Endothelial cell of umbilical vein (primary cell): ENCODE measurements around the gene GDPGP1. TPM values are rescaled to one million over a fixed set of nuclear protein-coding genes. Genes with fewer than 3 reads are reported as not detected.

Experiments used
- BruUV-seq: library from RNA; stranded (reverse); fragments of 400-500 nt; replicated peaks from 2 replicates; lab custom pipeline; 2021; lab: Mats Ljungman, UMichigan
- CTCF ChIA-PET: fragments of 300-600, 350-600 bp; sonication (Branson Sonifier 250); formaldehyde crosslinking; loops from one replicate; lab custom pipeline; 2021; ENCODE audit warnings: antibody characterized with exemption, inconsistent platforms; lab: Charles Lee
- POLR2A ChIA-PET: fragments of 300-600, 350-600 bp; sonication (Branson Sonifier 250); formaldehyde crosslinking; loops from one replicate; lab custom pipeline; 2021; ENCODE audit warnings: antibody characterized with exemption, inconsistent platforms; lab: Charles Lee
- DNase-seq: peaks from one replicate; pipeline ENCODE4 v3.0.0-alpha.2; 2011; ENCODE audit warnings: low read depth, low spot score
- FAIRE-seq: peaks from 2 replicates; lab custom pipeline; 2011; peaks lifted over from hg19 to GRCh38; lab: Jason Lieb, UNC
- H2AFZ ChIP-seq: 2 replicates; pipeline ENCODE4 v1.6.0; 2012; ENCODE audit warnings: low read depth, low read length, control low read depth, inconsistent platforms
- H3K27ac ChIP-seq: 2 replicates; pipeline ENCODE4 v1.5.1; 2011; ENCODE audit warnings: low read depth, mild to moderate bottlenecking, control low read depth, low read length, moderate library complexity; ENCODE audit not compliant: insufficient read depth
- H3K27me3 ChIP-seq, 2 experiments: 2 replicates each; pipeline versions ENCODE4 v1.6.0 to v1.6.1; 2011; ENCODE audit warnings: low read length in 2 of 2, mixed read lengths in 1 of 2; ENCODE audit not compliant: control insufficient read depth in 2 of 2, insufficient read depth in 2 of 2
- H3K36me3 ChIP-seq, 2 experiments: 2 replicates in 1 of 2; 3 replicates in 1 of 2; pipeline ENCODE4 v1.5.1; 2011; ENCODE audit warnings: low read length in 2 of 2, mild to moderate bottlenecking in 1 of 2, moderate library complexity in 1 of 2; ENCODE audit not compliant: control insufficient read depth in 2 of 2, insufficient read depth in 2 of 2; ENCODE audit errors: extremely low read depth in 1 of 2
- H3K4me1 ChIP-seq: 3 replicates; pipeline ENCODE4 v1.5.1; 2011; ENCODE audit warnings: mild to moderate bottlenecking, low read length; ENCODE audit not compliant: control insufficient read depth, insufficient read depth; ENCODE audit errors: extremely low read depth
- H3K4me2 ChIP-seq: 2 replicates; pipeline ENCODE4 v1.6.1; 2011; ENCODE audit warnings: low read length, control low read depth, mixed read lengths; ENCODE audit not compliant: insufficient read depth
- H3K4me3 ChIP-seq, 3 experiments: fragments of 200-600 bp in 1 of 3; sonication (generic), shearing (Covaris generic) in 1 of 3; replicated peaks in 1 of 3; 2 replicates each; pipeline ENCODE4 v1.5.1; 2011 to 2016; ENCODE audit warnings: control low read depth in 3 of 3, low read length in 3 of 3, mild to moderate bottlenecking in 2 of 3, inconsistent platforms in 1 of 3, low read depth in 1 of 3, moderate library complexity in 1 of 3; ENCODE audit not compliant: insufficient read depth in 1 of 3
- H3K79me2 ChIP-seq: 2 replicates; pipeline ENCODE4 v1.6.0; 2012; ENCODE audit warnings: low read length, inconsistent platforms; ENCODE audit not compliant: control insufficient read depth, insufficient read depth
- H3K9ac ChIP-seq: replicated peaks from 2 replicates; pipeline ENCODE3; 2011; ENCODE audit warnings: low read length, control low read depth; ENCODE audit not compliant: insufficient read depth; ENCODE audit errors: extremely low read depth
- H3K9me1 ChIP-seq: replicated peaks from 3 replicates; pipeline ENCODE4 v1.6.0; 2011; ENCODE audit warnings: mild to moderate bottlenecking, low read length; ENCODE audit not compliant: control insufficient read depth, insufficient read depth; ENCODE audit errors: extremely low read depth
- H3K9me3 ChIP-seq: replicated peaks from 2 replicates; pipeline ENCODE4 v1.5.1; 2012; ENCODE audit warnings: low read length, inconsistent platforms; ENCODE audit not compliant: control insufficient read depth, insufficient read depth
- H4K20me1 ChIP-seq: replicated peaks from 2 replicates; pipeline ENCODE3; 2011; ENCODE audit warnings: mild to moderate bottlenecking, low read length; ENCODE audit not compliant: control insufficient read depth, insufficient read depth; ENCODE audit errors: extremely low read depth
- EZH2 ChIP-seq: IDR thresholded peaks from 2 replicates; pipeline ENCODE4 v1.6.1; 2012; ENCODE audit warnings: borderline replicate concordance, low read depth, mild to moderate bottlenecking, moderate library complexity, low read length, inconsistent platforms; ENCODE audit not compliant: severe bottlenecking
- FOS ChIP-seq: IDR thresholded peaks from 2 replicates; pipeline ENCODE4 v1.6.1; 2011; ENCODE audit warnings: mild to moderate bottlenecking, low read length, moderate library complexity, borderline replicate concordance; ENCODE audit not compliant: insufficient read depth
- GATA2 ChIP-seq: IDR thresholded peaks from 2 replicates; pipeline ENCODE4 v1.7.0; 2011; ENCODE audit warnings: low read depth, mild to moderate bottlenecking, moderate library complexity, mixed read lengths, low read length; ENCODE audit not compliant: insufficient read length, insufficient read depth
- JUN ChIP-seq: IDR thresholded peaks from 2 replicates; pipeline ENCODE4 v1.6.1; 2011; ENCODE audit warnings: borderline replicate concordance, low read depth; ENCODE audit not compliant: insufficient read length, insufficient read depth
- MYC ChIP-seq: IDR thresholded peaks from one replicate; pipeline ENCODE4 v1.6.1; 2011; ENCODE audit warnings: mild to moderate bottlenecking, low read depth, low read length
- POLR2A ChIP-seq: IDR thresholded peaks from 2 replicates; pipeline ENCODE4 v1.6.1; 2012; ENCODE audit warnings: low read depth, mild to moderate bottlenecking, control low read depth, low read length
- POLR2AphosphoS5 ChIP-seq: IDR thresholded peaks from 2 replicates; pipeline ENCODE4 v1.6.1; 2012; ENCODE audit warnings: low read depth, mild to moderate bottlenecking, control low read depth, low read length, moderate library complexity; ENCODE audit not compliant: insufficient read depth
- dilution Hi-C: fragments of 300-500 bp; cut with MboI; formaldehyde crosslinking; loops from one replicate; pipeline ENCODE4 v1.15.0; 2019; ENCODE audit warnings: low sequenced_read_pairs; ENCODE audit not compliant: extremely low pct_ligation_motif_present
- intact Hi-C: fragments of 100-400 bp; cut with micrococcal nuclease; formaldehyde crosslinking; loops from one replicate; pipeline ENCODE4 v1.10.0; 2022
- polyA plus RNA-seq, 4 experiments: library from polyadenylated mRNA; depleted of rRNA in 3 of 4; stranded (reverse) in 3 of 4; unstranded in 1 of 4; fragments of >200 nt; gene quantifications; 2 replicates each; pipeline versions ENCODE4 v1.2.1 to v1.2.3, GENCODE V29; 2011 to 2012; ENCODE audit warnings: missing spikeins in 1 of 4
- total RNA-seq: library from RNA; stranded (reverse); gene quantifications from 2 replicates; pipeline ENCODE4 v1.2.3, GENCODE V29; 2021
- TF ChIP-seq, protein P1 (sequence below): IDR thresholded peaks from 2 replicates; pipeline ENCODE4 v1.6.1; 2011; ENCODE audit not compliant: insufficient read depth, insufficient read length
- TF ChIP-seq, protein P2 (sequence below), 2 donors: IDR thresholded peaks; 1 replicate in 1 of 2; 2 replicates in 1 of 2; pipeline ENCODE4 v1.5.1; 2011; ENCODE audit warnings: low read length in 2 of 2, mild to moderate bottlenecking in 2 of 2, moderate library complexity in 2 of 2, control low read depth in 1 of 2, inconsistent platforms in 1 of 2, low read depth in 1 of 2; ENCODE audit not compliant: insufficient read depth in 1 of 2; ENCODE audit errors: extremely low read depth in 1 of 2

The GDPGP1 gene
- total and polyA plus RNA-seq, 2 donors (not counting 3 experiments of a cell fraction or from before 2014, with no cell fraction given): 4.8 to 7.2 TPM

DNA sequence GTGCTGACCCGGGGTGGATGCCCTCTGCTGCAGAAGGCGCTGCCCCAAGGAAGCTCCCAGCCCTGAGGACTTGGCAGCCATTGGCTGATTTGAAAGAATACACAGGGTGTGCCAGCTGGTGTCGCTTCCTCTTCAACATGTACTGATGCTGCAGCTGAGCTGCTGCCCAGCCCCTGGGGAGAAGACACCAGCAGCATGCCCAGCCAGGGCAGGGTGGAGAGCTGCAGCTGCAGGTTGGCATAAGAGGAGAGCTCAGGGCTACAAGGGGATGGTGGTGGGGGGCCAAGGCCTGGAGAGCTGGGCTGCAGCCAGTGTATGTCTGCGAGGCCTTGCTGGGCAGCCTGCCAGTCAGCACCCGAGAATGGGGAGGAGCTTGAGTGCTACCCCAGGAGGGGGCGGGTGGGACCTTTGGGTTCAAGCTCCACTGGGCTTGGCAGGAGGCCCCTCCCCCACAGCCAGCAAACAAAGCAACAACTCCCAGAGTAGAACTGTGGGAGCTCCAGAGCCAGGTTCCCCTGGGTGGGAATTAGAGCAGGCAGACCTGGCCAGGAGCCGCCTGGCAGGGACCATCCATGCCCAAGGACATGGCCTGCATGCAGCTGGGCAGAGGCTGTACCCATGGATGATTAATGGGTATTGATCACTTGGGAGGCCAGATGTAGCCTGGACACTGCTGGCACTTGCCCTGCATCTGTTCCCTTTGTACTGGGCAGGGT, 42.1 kb upstream of the GDPGP1 start:
- FAIRE-seq: no peak
- Histone ChIP-seq H3K4me2 (no peak overlapping the region), H3K9me1 (no peaks in the 10 kb centered on the region), H3K9me3 (no peaks in the 10 kb centered on the region), H3K9ac (no peak overlapping the region), H2AFZ (peak overlapping the region; percentile 44), H3K27ac (no peak overlapping the region), H4K20me1 (no peaks in the 10 kb centered on the region), H3K27me3 (no peaks in the 10 kb centered on the region), H3K4me3 (no peak overlapping the region), H3K36me3 (no peaks in the 10 kb centered on the region), H3K79me2 (no peaks in the 10 kb centered on the region), H3K4me1 (no peaks in the 10 kb centered on the region)
- intact Hi-C loops: no loop called here
- POLR2A ChIA-PET: no interaction called here
- TF ChIP-seq GATA2: no peak
- TF ChIP-seq JUN: no peak
- no peak for TF ChIP-seq EZH2
- TF ChIP-seq, protein P1, sequence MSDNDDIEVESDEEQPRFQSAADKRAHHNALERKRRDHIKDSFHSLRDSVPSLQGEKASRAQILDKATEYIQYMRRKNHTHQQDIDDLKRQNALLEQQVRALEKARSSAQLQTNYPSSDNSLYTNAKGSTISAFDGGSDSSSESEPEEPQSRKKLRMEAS: no peak
- CTCF ChIA-PET: interaction anchor here (0.8 to 1.6 kb wide), 4 partner anchors 7 to 13 kb away, joined by 3 to 5 read pairs (median 4); partner anchors contain the start of gene SEMA4B
- BruUV-seq: no TSS peak
- DNase-seq: no peak
- dilution Hi-C loops: no loop called here

DNA sequence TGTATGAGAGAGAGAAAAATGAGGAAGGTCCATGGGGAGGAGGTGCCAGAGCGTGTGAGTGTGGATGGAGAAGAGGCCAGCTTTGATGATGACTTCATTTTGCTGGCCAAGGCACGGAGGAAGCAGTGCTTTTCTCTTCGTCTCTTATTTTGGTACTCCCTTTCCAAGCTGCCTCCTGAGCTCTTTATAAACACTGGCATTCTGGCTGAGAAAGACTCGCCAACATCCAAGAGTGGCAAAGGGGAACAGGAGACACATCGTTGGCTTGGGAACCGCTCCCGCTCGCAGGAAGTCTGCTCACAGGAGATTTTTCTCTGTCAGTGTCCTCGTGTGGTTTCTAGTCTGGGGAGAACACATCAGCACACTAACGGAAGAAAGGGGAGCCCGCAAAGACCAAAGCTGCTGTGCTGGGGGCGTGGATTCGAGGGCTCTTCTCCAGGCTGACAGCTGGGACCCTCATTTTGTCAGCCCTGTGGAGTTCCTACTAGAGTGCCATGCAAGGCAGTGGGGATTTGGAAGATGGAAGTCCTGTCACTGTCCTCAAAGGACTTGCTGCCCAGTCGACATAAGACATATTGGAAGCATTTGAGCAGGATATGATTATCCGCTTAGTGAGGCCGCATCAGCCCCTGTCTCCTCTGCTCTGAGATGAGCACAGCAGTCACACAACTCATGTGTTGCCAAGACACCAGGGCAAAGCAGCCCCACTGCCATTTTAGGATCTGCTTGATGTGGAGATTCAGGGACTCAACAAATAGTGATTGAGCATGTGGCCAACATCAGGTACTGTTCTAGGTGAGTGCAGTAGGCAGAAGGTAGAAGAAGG, 40.8 kb upstream of the GDPGP1 start:
- POLR2A ChIA-PET: no interaction called here
- Histone ChIP-seq H3K27ac (no peak overlapping the region), H3K79me2 (no peaks in the 10 kb centered on the region), H3K4me3 (no peak overlapping the region), H4K20me1 (no peaks in the 10 kb centered on the region), H3K36me3 (no peaks in the 10 kb centered on the region), H3K9ac (no peak overlapping the region), H3K4me1 (no peaks in the 10 kb centered on the region), H3K9me1 (no peaks in the 10 kb centered on the region), H3K9me3 (no peaks in the 10 kb centered on the region), H3K27me3 (no peaks in the 10 kb centered on the region), H3K4me2 (no peak overlapping the region), H2AFZ (no peak overlapping the region)
- no TSS peak for BruUV-seq
- no peak for FAIRE-seq
- CTCF ChIA-PET: no interaction called here
- intact Hi-C loops (no loop called here), dilution Hi-C loops (no loop called here)
- no peak for DNase-seq
- TF ChIP-seq EZH2 (no peak), GATA2 (no peak), MYC (no peak), POLR2A (no peak), POLR2AphosphoS5 (no peak), FOS (no peak), JUN (no peak)
- TF ChIP-seq, protein P2, sequence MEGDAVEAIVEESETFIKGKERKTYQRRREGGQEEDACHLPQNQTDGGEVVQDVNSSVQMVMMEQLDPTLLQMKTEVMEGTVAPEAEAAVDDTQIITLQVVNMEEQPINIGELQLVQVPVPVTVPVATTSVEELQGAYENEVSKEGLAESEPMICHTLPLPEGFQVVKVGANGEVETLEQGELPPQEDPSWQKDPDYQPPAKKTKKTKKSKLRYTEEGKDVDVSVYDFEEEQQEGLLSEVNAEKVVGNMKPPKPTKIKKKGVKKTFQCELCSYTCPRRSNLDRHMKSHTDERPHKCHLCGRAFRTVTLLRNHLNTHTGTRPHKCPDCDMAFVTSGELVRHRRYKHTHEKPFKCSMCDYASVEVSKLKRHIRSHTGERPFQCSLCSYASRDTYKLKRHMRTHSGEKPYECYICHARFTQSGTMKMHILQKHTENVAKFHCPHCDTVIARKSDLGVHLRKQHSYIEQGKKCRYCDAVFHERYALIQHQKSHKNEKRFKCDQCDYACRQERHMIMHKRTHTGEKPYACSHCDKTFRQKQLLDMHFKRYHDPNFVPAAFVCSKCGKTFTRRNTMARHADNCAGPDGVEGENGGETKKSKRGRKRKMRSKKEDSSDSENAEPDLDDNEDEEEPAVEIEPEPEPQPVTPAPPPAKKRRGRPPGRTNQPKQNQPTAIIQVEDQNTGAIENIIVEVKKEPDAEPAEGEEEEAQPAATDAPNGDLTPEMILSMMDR (IDR thresholded peaks at IDR 0.05; ENCODE audit: extremely low read depth in 1 of 2, insufficient read depth in 1 of 2, low read depth in 1 of 2, low read length in 2 of 2): no peak
- TF ChIP-seq, protein P1: no peak
